ENCODE data around the gene DIPK1C.

- no peak for TF ChIP-seq CTCF (IDR thresholded peaks at IDR 0.05; ENCODE audit: insufficient read depth, low read depth, low read length)
- no peak for TF ChIP-seq EZH2 (IDR thresholded peaks at IDR 0.05; ENCODE audit: insufficient read depth, low read length)
Observed at GRCh38 chr18:74420926-74421325, 36.2 kb downstream of the DIPK1C start.

All from astrocyte (in vitro differentiated cells and primary cell).